GM12865 (cell line): ENCODE results near the gene ACVRL1.

ENCODE experiments used
- DNase-seq: peaks from one replicate; pipeline ENCODE4 v3.0.0; 2010; ENCODE audit warnings: low read depth
- H3K4me3 ChIP-seq: 2 replicates; pipeline ENCODE4 v1.5.1; 2011; ENCODE audit warnings: mild to moderate bottlenecking, low read depth, low read length, control low read depth
- TF ChIP-seq, protein P1 (sequence below): IDR thresholded peaks from 2 replicates; pipeline ENCODE4 v1.5.1; 2011; ENCODE audit warnings: low read length, control low read depth, low read depth, inconsistent platforms; ENCODE audit not compliant: insufficient read depth; ENCODE audit errors: missing control alignments

The ACVRL1 gene

GRCh38 chr12:51953089-51953488, 45.8 kb downstream of the ACVRL1 start:
- TF ChIP-seq, protein P1, sequence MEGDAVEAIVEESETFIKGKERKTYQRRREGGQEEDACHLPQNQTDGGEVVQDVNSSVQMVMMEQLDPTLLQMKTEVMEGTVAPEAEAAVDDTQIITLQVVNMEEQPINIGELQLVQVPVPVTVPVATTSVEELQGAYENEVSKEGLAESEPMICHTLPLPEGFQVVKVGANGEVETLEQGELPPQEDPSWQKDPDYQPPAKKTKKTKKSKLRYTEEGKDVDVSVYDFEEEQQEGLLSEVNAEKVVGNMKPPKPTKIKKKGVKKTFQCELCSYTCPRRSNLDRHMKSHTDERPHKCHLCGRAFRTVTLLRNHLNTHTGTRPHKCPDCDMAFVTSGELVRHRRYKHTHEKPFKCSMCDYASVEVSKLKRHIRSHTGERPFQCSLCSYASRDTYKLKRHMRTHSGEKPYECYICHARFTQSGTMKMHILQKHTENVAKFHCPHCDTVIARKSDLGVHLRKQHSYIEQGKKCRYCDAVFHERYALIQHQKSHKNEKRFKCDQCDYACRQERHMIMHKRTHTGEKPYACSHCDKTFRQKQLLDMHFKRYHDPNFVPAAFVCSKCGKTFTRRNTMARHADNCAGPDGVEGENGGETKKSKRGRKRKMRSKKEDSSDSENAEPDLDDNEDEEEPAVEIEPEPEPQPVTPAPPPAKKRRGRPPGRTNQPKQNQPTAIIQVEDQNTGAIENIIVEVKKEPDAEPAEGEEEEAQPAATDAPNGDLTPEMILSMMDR = no peak
- no peak overlapping the region for H3K4me3 ChIP-seq
- DNase-seq = no peak

GRCh38 chr12:51953864-51954263, 46.6 kb downstream of the ACVRL1 start:
- DNase-seq = no peak
- TF ChIP-seq, protein P1 = no peak
- H3K4me3 ChIP-seq = no peak overlapping the region

- DNase-seq = no peak
- TF ChIP-seq, protein P1 = no peak
- no peak overlapping the region for H3K4me3 ChIP-seq
Observed at GRCh38 chr12:51954561-51955361, 47.5 kb downstream of the ACVRL1 start.

DNA sequence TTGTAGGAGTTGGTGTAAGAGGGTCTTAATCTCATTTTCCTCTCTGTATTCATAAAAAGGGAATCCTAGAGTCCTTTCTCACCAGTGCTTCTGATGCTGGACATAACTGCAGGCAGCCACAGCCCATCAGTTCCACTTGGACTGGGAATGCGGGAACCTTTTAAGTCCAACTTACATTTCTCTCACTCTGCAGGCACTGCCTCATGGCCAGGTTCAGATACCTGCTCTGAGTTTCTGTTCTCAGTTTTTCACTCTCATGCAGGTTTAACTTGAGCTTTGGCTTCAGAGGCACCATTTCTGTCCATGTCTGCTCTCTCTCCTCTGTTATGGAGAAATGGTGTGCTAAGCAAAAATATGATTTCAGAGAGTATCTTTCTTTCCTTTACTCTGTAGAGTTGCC, 48.4 kb downstream of the ACVRL1 start:
- TF ChIP-seq, protein P1 = no peak
- no peak overlapping the region for H3K4me3 ChIP-seq
- no peak for DNase-seq

GRCh38 chr12:51958542-51958941, 51.2 kb downstream of the ACVRL1 start:
- TF ChIP-seq, protein P1 = no peak
- DNase-seq = no peak
- H3K4me3 ChIP-seq = no peak overlapping the region

DNA sequence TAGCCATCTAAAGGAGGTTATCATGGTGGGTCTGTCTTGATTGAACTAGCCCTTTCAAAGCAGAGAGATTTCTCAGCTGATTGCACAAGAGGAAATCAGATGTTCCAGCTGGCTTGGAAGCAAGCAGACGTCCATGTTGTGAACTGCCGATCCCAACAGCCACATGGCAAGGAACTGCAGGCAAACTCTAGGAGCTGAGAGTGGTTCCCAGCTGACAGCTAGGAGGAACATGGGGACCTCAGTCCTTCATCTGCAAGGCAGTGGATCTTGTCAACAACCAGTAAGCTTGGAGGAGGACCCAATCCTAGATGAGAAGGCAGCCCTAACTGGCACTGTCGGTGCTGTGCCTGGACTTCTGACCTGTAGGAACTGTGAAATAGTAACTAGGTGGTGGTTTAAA, 51.9 kb downstream of the ACVRL1 start:
- TF ChIP-seq, protein P1 = no peak
- DNase-seq = no peak
- no peak overlapping the region for H3K4me3 ChIP-seq

- TF ChIP-seq, protein P1 = no peak
- no peak overlapping the region for H3K4me3 ChIP-seq
- DNase-seq = no peak
Observed at GRCh38 chr12:51959921-51960320, 52.6 kb downstream of the ACVRL1 start.
